ENCODE results near the gene SLX9. TPM values are rescaled to one million over a fixed set of nuclear protein-coding genes. Genes with fewer than 3 reads are reported as not detected.

SLX9 gene
- total RNA-seq, 6 experiments from 2014 or later, result 15.0 to 27.9 (median 17.1) TPM

DNA sequence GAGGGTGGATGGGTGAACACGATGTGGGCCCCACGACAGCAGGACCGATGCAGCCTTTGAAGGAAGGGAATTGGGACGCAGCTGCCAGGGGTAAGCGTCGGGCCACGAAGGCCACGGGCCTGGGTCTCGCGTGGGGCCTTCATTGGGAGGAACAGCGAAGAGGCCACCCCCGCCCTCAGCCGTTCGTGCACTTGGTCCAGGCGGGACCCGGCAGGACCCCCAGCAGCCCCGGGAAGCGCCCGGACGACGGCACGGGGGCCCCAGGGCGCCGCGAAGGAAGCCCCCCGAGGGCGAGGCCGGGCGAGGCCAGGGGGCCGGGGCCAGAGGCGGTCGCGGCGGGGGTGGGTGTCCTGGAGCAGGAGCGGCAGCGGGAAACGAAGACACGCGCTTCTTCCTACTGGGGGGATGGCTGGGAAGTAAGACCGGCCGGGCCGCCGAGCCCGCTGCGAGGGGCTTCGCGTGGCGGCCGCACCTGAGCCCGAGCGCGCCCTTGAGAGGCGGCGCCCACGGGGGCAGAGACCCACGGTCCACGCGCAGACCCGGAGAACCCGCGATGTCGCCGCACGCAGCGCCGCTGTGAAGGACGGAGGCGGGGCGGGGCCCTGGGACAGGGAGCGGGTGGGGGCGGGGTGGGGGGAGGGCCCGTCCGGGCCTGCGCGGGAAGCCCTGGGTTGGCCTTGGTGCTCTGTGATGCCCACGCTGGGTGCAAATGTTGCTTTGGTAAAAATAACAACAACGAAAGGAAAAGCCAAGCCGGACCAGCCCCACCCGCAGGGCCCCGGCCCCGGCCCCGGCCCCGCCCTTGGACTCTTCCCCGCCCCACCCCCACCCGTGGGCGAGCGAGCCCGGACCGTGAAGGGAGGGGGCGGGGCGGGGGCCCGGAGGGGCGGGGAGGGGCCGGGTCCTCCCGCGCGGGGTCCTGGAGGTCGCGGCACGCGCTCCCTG, 78.6 kb downstream of the SLX9 start:
- H3K4me3 ChIP-seq, result no peak overlapping the region
- no peaks in the 10 kb centered on the region for H3K4me1 ChIP-seq
- no peak overlapping the region for H3K27ac ChIP-seq
- DNase-seq, result peak in 2 of 3 donors; percentile 17 to 43
- H3K9me3 ChIP-seq, result no peaks in the 10 kb centered on the region
- ATAC-seq, result no peak
- no peaks in the 10 kb centered on the region for H3K36me3 ChIP-seq
- 5% methylated on average over 12 of the region's 101 CpGs for WGBS (ENCODE audit: insufficient coverage, low coverage, low lambda C conversion rate, missing lambda C conversion rate)
- intact Hi-C loops (cut with DNase I), result no loop called here
- H3K27me3 ChIP-seq, result peaks cover 0 to 6% of the 10 kb centered on the region in 2 donors
- TF ChIP-seq, protein P1, sequence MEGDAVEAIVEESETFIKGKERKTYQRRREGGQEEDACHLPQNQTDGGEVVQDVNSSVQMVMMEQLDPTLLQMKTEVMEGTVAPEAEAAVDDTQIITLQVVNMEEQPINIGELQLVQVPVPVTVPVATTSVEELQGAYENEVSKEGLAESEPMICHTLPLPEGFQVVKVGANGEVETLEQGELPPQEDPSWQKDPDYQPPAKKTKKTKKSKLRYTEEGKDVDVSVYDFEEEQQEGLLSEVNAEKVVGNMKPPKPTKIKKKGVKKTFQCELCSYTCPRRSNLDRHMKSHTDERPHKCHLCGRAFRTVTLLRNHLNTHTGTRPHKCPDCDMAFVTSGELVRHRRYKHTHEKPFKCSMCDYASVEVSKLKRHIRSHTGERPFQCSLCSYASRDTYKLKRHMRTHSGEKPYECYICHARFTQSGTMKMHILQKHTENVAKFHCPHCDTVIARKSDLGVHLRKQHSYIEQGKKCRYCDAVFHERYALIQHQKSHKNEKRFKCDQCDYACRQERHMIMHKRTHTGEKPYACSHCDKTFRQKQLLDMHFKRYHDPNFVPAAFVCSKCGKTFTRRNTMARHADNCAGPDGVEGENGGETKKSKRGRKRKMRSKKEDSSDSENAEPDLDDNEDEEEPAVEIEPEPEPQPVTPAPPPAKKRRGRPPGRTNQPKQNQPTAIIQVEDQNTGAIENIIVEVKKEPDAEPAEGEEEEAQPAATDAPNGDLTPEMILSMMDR (IDR thresholded peaks at IDR 0.05), result no peak
- no peak for TF ChIP-seq POLR2A (IDR thresholded peaks at IDR 0.05)

DNA sequence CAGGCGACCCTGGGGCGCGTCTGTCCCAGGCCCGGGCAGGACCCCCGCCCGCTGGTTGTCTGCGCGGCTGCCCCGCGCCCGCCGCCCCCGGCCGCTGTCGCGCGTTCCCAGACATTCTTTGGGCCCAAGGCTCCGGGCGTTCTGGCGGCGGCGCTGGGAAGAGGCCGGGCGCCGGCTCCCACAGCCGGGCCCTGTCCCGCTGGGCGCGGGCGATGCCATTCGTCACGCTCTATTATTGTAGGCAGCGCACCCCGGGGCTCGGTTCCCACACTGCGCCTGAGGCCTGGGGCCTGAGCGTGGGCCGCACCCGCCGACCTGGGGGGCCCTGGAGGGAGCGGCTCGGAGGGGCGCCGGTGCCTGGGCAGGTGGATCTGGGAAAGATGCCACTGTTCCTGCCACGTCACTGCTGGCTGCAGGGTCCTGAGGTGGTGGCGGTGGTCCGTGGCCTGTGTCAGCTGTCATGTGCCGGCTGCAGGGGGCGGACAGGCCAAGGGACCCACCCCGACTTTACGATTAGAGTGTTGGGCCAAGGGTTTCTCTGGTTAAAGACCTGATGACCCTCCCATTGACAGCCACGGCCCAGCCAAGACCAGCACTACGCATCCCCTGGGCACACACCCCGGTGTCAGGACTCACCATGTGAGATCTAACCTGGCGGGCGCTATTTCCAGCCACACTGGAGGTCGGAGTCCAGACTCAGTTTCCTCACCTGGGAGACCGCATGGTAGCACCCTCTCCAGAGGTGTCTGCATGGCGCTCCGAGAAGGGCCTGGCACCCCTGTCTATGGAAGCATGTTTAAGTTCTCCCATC, 79.5 kb downstream of the SLX9 start:
- no peaks in the 10 kb centered on the region for H3K9me3 ChIP-seq
- H3K27ac ChIP-seq, result no peak overlapping the region
- TF ChIP-seq POLR2A (IDR thresholded peaks at IDR 0.05), result no peak
- TF ChIP-seq, protein P1 (IDR thresholded peaks at IDR 0.05), result no peak
- H3K36me3 ChIP-seq, result no peaks in the 10 kb centered on the region
- H3K4me3 ChIP-seq, result no peak overlapping the region
- no peaks in the 10 kb centered on the region for H3K4me1 ChIP-seq
- ATAC-seq (no peak), DNase-seq (peak in 2 of 3 donors; percentile 18 to 52)
- intact Hi-C loops (cut with DNase I), result no loop called here
- peaks cover 0 to 6% of the 10 kb centered on the region in 2 donors for H3K27me3 ChIP-seq
- WGBS (ENCODE audit: insufficient coverage, low coverage, low lambda C conversion rate, missing lambda C conversion rate), result 64% methylated on average over 7 of the region's 60 CpGs

DNA sequence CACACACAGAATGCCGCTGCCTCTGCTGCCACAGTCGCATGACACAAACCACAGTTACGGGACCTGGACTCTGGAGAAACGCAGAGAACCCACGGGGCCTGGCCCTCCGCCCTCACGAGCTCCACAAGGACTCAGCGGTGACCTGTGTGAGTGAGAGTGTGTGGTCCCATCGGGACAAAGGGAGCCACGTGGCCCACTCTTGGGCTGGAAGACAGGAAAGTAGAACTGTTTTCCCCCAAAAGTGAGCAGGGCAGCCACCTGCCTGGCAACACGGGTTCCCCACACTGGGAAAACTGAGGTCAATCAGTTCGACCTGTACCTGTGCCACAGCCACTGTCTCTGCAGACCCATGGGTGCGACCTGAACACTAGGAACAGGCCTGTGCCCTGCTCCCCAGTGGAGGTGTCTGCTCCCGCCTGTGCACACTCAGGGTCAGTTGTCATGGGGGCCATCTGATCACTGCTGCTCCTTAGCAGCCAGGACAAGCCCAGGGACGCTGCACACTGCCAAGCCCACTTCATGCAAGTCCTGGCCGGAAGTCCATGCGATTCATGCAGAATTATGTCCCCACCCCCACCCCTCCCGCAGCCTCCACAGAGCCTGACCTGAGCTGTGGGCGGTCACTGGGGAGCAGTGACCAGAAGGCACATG, 80.2 kb downstream of the SLX9 start:
- Histone ChIP-seq H3K4me1 (no peaks in the 10 kb centered on the region), H3K4me3 (no peak overlapping the region), H3K27ac (no peak overlapping the region), H3K9me3 (no peaks in the 10 kb centered on the region), H3K27me3 (peaks cover 0 to 6% of the 10 kb centered on the region in 2 donors), H3K36me3 (no peaks in the 10 kb centered on the region)
- ATAC-seq (peak in 1 of 4 donors; percentile 7), DNase-seq (peak in 2 of 3 donors; percentile 15 to 43)
- TF ChIP-seq, protein P1 (IDR thresholded peaks at IDR 0.05), result no peak
- 86% methylated on average over 7 of the region's 19 CpGs for WGBS (ENCODE audit: insufficient coverage, low coverage, low lambda C conversion rate, missing lambda C conversion rate)
- intact Hi-C loops (cut with DNase I), result no loop called here

DNA sequence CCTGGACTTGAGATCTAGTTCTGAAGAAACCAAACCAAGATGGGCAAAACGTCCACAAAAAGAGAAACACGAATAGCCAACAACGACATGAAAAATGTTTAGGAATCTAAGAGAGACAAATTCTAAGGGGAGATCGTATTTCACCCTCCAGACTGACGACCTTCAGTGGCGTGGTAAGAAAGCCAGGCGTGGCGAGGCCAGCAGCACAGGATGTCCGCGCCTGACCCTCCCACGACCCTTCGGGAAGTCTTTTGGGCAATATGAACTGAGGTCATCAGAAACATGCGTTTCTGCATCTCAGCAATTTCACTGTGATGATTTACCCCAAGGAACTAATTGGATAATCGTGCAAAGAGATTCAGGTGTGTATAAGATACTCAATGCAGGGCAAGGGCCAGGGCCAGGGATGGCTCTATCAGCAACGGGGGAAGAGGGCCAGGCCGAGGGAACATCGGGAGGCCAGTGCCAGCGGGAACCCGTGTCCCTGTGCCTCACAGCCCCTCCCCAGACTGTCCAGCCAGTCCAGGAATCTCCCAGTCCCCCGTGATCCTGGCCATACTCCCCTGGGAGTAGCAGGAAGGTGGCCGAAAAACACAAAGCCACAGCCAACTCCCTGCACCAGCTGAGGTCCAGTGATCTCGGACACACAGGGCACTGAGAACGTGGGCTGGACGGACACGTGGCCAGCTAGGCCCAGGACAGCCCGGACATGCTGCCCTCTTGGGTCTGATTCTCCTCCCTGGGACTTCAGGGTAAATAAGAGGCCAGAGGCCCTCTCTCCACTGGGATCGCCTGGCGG, 81.0 kb downstream of the SLX9 start:
- WGBS (ENCODE audit: insufficient coverage, low coverage, low lambda C conversion rate, missing lambda C conversion rate), result 61% methylated on average over 13 of the region's 28 CpGs
- DNase-seq, result peak in 2 of 3 donors; percentile 14 to 46
- ATAC-seq, result peak in 1 of 4 donors; percentile 26

More for the DNA sequence above, 81.0 kb downstream of the SLX9 start:
- Histone ChIP-seq H3K4me1 (no peaks in the 10 kb centered on the region), H3K4me3 (no peak overlapping the region), H3K27me3 (peaks cover 0 to 6% of the 10 kb centered on the region in 2 donors), H3K27ac (no peak overlapping the region), H3K9me3 (no peaks in the 10 kb centered on the region), H3K36me3 (no peaks in the 10 kb centered on the region)
- intact Hi-C loops (cut with DNase I), result no loop called here
- TF ChIP-seq, protein P1 (IDR thresholded peaks at IDR 0.05), result no peak
- TF ChIP-seq POLR2A (IDR thresholded peaks at IDR 0.05), result no peak

Data from right lobe of liver (tissue), 6 donors.